Measurements from ENCODE around the gene UCN3. TPM values are rescaled to one million over a fixed set of nuclear protein-coding genes. Genes with fewer than 3 reads are reported as not detected.

The UCN3 gene
- total RNA-seq, 6 donors from 2014 or later: 1.3 to 1.6 TPM; not detected in 4

DNA sequence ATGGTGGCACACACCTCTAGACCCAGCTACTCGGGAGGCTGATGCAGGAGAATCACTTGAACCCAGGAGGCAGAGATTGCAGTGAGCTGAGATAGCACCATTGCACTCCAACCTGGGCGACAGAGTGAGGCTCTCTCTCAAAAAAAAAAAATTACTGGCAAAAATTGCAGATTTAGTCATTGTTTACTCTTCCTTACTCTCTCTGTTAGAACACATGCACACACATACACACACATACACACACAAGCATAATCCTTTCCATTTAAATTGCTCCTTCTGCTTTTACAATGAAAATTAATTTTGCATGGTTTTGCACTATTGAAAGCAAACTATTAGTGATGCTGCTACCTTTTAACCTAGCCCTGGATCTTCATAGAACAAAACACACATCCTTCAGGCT, 15.4 kb upstream of the UCN3 start:
- Histone ChIP-seq H3K9me3 (no peaks in the 10 kb centered on the region), H3K27ac (no peak overlapping the region), H3K4me1 (no peaks in the 10 kb centered on the region), H3K27me3 (no peaks in the 10 kb centered on the region), H3K36me3 (no peaks in the 10 kb centered on the region), H3K4me3 (no peak overlapping the region)
- whole genome bisulfite sequencing, 2 donors: 56 to 71% methylated on average over 2 of the region's 2 CpGs
- TF ChIP-seq POLR2A (IDR thresholded peaks at IDR 0.05): no peak
- no peak for ATAC-seq (ENCODE audit: low FRiP score in 2 of 2)
- DNase-seq: no peak

- no peak for ATAC-seq (ENCODE audit: low FRiP score in 2 of 2)
- 55 to 61% methylated on average over 3 of the region's 3 CpGs for WGBS, 2 donors
- no peak for TF ChIP-seq POLR2AphosphoS5 (IDR thresholded peaks at IDR 0.05)
- TF ChIP-seq POLR2A (IDR thresholded peaks at IDR 0.05): no peak
- TF ChIP-seq CTCF (IDR thresholded peaks at IDR 0.05): no peak
- TF ChIP-seq EP300 (IDR thresholded peaks at IDR 0.05): no peak
Observed at GRCh38 chr10:5354068-5354467, 10.7 kb upstream of the UCN3 start.

GRCh38 chr10:5355594-5356301, 9.0 kb upstream of the UCN3 start:
- TF ChIP-seq POLR2A (IDR thresholded peaks at IDR 0.05) (no peak), CTCF (IDR thresholded peaks at IDR 0.05) (no peak), POLR2AphosphoS5 (IDR thresholded peaks at IDR 0.05) (no peak), EP300 (IDR thresholded peaks at IDR 0.05) (no peak)
- no peaks in the 10 kb centered on the region for H3K4me1 ChIP-seq
- H3K27ac ChIP-seq: no peak overlapping the region
- H3K27me3 ChIP-seq: no peaks in the 10 kb centered on the region
- ATAC-seq (ENCODE audit: low FRiP score in 2 of 2) (no peak), DNase-seq (no peak)
- WGBS, 2 donors: 89 to 91% methylated on average over 6 of the region's 6 CpGs
- H3K9me3 ChIP-seq: no peaks in the 10 kb centered on the region
- no peaks in the 10 kb centered on the region for H3K36me3 ChIP-seq
- H3K4me3 ChIP-seq: no peak overlapping the region

More at GRCh38 chr10:5354068-5354467, 10.7 kb upstream of the UCN3 start:
- Histone ChIP-seq H3K36me3 (no peaks in the 10 kb centered on the region), H3K9me3 (no peaks in the 10 kb centered on the region), H3K4me3 (no peak overlapping the region), H3K4me1 (no peaks in the 10 kb centered on the region), H3K27ac (no peak overlapping the region), H3K27me3 (no peaks in the 10 kb centered on the region)
- DNase-seq: no peak

DNA sequence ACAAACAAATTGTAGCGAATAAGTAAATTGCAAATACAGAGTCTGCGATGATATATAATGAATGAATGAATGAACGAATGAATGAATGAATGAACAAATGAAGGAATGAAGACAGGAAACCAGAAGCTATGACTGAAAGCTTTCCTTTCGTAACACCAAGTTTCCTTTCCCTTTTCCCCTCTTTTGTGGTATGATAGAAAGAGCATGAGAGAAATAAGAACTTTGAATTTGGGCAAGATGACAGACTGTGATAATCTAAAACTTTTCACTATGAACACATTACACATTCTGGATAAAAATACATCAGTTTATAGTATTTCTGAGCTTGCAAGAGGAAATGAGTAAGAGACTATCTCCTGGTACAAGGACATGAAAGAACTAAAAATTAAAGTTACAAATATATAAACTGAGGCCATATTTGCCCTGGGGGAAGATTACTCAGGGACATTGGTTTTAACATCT, 8.4 kb upstream of the UCN3 start:
- H3K4me3 ChIP-seq: no peak overlapping the region
- 79 to 81% methylated on average over 4 of the region's 4 CpGs for WGBS, 2 donors
- H3K27me3 ChIP-seq: no peaks in the 10 kb centered on the region
- no peak for DNase-seq
- H3K4me1 ChIP-seq: no peaks in the 10 kb centered on the region
- no peak overlapping the region for H3K27ac ChIP-seq
- H3K9me3 ChIP-seq: no peaks in the 10 kb centered on the region
- TF ChIP-seq CTCF (IDR thresholded peaks at IDR 0.05) (no peak), POLR2A (IDR thresholded peaks at IDR 0.05) (no peak), EP300 (IDR thresholded peaks at IDR 0.05) (no peak), POLR2AphosphoS5 (IDR thresholded peaks at IDR 0.05) (no peak)
- no peaks in the 10 kb centered on the region for H3K36me3 ChIP-seq
- no peak for ATAC-seq (ENCODE audit: low FRiP score in 2 of 2)

- Histone ChIP-seq H3K27me3 (no peaks in the 10 kb centered on the region), H3K27ac (no peak overlapping the region), H3K4me1 (no peaks in the 10 kb centered on the region), H3K9me3 (no peaks in the 10 kb centered on the region), H3K36me3 (no peaks in the 10 kb centered on the region), H3K4me3 (no peak overlapping the region)
- ATAC-seq (ENCODE audit: low FRiP score in 2 of 2) (no peak), DNase-seq (no peak)
- TF ChIP-seq CTCF (IDR thresholded peaks at IDR 0.05) (no peak), EP300 (IDR thresholded peaks at IDR 0.05) (no peak), POLR2AphosphoS5 (IDR thresholded peaks at IDR 0.05) (no peak), POLR2A (IDR thresholded peaks at IDR 0.05) (no peak)
- WGBS, 2 donors: 63 to 72% methylated on average over 7 of the region's 7 CpGs
Observed at GRCh38 chr10:5360318-5360915, 4.3 kb upstream of the UCN3 start.
